Measurements from ENCODE around the gene ARHGEF4. TPM values are rescaled to one million over a fixed set of nuclear protein-coding genes. Genes with fewer than 3 reads are reported as not detected.

ARHGEF4 gene
- total RNA-seq, 4 donors from 2014 or later, result 23.7 to 51.5 (median 37.1) TPM

- Histone ChIP-seq H3K27ac (replicated peaks in 1 of 4) (no peak overlapping the region), H3K9me3 (no peaks in the 10 kb centered on the region), H3K4me1 (no peaks in the 10 kb centered on the region), H3K36me3 (no peaks in the 10 kb centered on the region), H3K4me3 (no peak overlapping the region), H3K27me3 (peaks cover 0 to 5% (median 0%) of the 10 kb centered on the region in 4 donors)
- DNase-seq (ENCODE audit: extremely low spot score), result no peak
- intact Hi-C loops (cut with DNase I), result no loop called here
- TF ChIP-seq, protein P1, sequence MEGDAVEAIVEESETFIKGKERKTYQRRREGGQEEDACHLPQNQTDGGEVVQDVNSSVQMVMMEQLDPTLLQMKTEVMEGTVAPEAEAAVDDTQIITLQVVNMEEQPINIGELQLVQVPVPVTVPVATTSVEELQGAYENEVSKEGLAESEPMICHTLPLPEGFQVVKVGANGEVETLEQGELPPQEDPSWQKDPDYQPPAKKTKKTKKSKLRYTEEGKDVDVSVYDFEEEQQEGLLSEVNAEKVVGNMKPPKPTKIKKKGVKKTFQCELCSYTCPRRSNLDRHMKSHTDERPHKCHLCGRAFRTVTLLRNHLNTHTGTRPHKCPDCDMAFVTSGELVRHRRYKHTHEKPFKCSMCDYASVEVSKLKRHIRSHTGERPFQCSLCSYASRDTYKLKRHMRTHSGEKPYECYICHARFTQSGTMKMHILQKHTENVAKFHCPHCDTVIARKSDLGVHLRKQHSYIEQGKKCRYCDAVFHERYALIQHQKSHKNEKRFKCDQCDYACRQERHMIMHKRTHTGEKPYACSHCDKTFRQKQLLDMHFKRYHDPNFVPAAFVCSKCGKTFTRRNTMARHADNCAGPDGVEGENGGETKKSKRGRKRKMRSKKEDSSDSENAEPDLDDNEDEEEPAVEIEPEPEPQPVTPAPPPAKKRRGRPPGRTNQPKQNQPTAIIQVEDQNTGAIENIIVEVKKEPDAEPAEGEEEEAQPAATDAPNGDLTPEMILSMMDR (IDR thresholded peaks at IDR 0.05), result no peak
- TF ChIP-seq POLR2A (IDR thresholded peaks at IDR 0.05; ENCODE audit: low read depth) (no peak), POLR2AphosphoS5 (IDR thresholded peaks at IDR 0.05) (no peak), EP300 (IDR thresholded peaks at IDR 0.05) (no peak)
- 76% methylated on average over 4 of the region's 4 CpGs for WGBS
Observed at GRCh38 chr2:130891966-130892365, 55.3 kb downstream of the ARHGEF4 start.

DNA sequence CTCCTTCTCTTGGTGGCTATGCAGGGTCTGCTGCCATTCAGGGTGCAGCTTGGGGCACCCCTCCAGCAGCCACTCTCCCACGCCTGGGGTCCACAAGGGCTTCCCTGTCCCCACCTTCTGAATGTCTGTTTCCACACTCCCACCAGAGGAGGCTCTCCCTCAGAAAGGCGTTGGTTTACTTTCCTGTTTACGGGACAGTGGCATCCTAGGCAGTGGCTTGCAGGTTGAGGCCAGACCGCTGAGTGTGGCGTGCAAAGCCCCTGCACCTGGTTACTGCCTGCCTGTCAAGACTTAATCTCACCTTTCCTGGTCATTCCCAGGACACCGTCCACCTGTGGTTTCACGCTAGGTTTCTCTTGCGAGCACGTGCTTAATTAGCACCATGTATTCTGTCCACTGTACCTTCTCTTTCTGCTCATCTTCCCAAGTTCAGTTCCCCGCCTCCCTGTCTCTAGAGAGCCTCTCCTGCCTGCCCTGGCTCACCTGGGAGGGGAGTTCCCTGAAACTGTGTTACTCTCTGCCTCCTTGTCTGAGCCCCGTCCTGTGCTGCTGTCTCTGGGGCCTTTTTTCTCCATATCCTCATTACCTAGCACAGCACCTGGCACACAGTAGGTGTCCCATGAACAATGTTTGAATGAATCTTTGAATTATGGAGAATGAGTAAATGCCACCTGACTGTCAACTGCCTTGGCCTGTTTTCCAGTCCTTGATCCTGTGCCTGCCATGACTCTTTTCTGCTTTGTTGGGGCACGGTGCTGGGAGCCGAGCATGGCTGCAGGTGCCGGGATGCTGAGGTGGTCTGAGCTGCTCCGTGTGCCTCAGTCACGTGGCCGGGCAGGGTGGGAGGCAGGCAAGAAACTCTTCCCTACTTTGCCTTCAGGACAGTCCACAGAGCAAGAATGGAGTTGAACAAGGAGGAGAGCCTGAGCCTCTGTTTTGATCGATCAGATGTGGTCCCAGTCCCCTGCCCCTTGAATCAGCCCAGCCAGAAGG lies 56.4 kb downstream of the ARHGEF4 start:
- 86% methylated on average over 17 of the region's 18 CpGs for WGBS
- no peak overlapping the region for H3K4me3 ChIP-seq
- TF ChIP-seq POLR2A (IDR thresholded peaks at IDR 0.05; ENCODE audit: low read depth) (no peak), EP300 (IDR thresholded peaks at IDR 0.05) (no peak), POLR2AphosphoS5 (IDR thresholded peaks at IDR 0.05) (no peak)
- TF ChIP-seq, protein P1 (IDR thresholded peaks at IDR 0.05), result no peak
- H3K27me3 ChIP-seq, result peaks cover 0 to 5% (median 0%) of the 10 kb centered on the region in 4 donors
- H3K27ac ChIP-seq (replicated peaks in 1 of 4), result no peak overlapping the region
- DNase-seq (ENCODE audit: extremely low spot score), result no peak
- H3K36me3 ChIP-seq, result no peaks in the 10 kb centered on the region
- no peaks in the 10 kb centered on the region for H3K4me1 ChIP-seq
- H3K9me3 ChIP-seq, result no peaks in the 10 kb centered on the region
- intact Hi-C loops (cut with DNase I), result no loop called here

- Histone ChIP-seq H3K36me3 (no peaks in the 10 kb centered on the region), H3K27me3 (peaks cover 0 to 5% (median 0%) of the 10 kb centered on the region in 4 donors), H3K4me1 (no peaks in the 10 kb centered on the region), H3K9me3 (no peaks in the 10 kb centered on the region), H3K4me3 (no peak overlapping the region), H3K27ac (replicated peaks in 1 of 4) (no peak overlapping the region)
- 74% methylated on average over 7 of the region's 7 CpGs for WGBS
- intact Hi-C loops (cut with DNase I), result no loop called here
- DNase-seq (ENCODE audit: extremely low spot score), result no peak
- TF ChIP-seq POLR2AphosphoS5 (IDR thresholded peaks at IDR 0.05) (no peak), EP300 (IDR thresholded peaks at IDR 0.05) (no peak), POLR2A (IDR thresholded peaks at IDR 0.05; ENCODE audit: low read depth) (no peak)
- TF ChIP-seq, protein P1 (IDR thresholded peaks at IDR 0.05), result no peak
Observed at GRCh38 chr2:130894326-130894942, 57.7 kb downstream of the ARHGEF4 start.

- H3K4me3 ChIP-seq, result no peak overlapping the region
- H3K27ac ChIP-seq (replicated peaks in 1 of 4), result no peak overlapping the region
- intact Hi-C loops (cut with DNase I), result no loop called here
- DNase-seq (ENCODE audit: extremely low spot score), result no peak
- TF ChIP-seq, protein P1 (IDR thresholded peaks at IDR 0.05), result no peak
- no peak for TF ChIP-seq EP300 (IDR thresholded peaks at IDR 0.05)
- no peak for TF ChIP-seq POLR2A (IDR thresholded peaks at IDR 0.05; ENCODE audit: low read depth)
- TF ChIP-seq POLR2AphosphoS5 (IDR thresholded peaks at IDR 0.05), result no peak
- no peaks in the 10 kb centered on the region for H3K9me3 ChIP-seq
- no peaks in the 10 kb centered on the region for H3K4me1 ChIP-seq
- 86% methylated on average over 7 of the region's 7 CpGs for WGBS
- H3K27me3 ChIP-seq, result peaks cover 0 to 5% (median 0%) of the 10 kb centered on the region in 4 donors
- H3K36me3 ChIP-seq, result no peaks in the 10 kb centered on the region
Observed at GRCh38 chr2:130896813-130897212, 60.1 kb downstream of the ARHGEF4 start.
